CD4-positive, alpha-beta T cell treated with Interleukin-12 subunit alpha and Interleukin-12 subunit beta, for 1 hour (primary cell): ENCODE results near the gene RPS6KC1.
"Not testable (repeated sequence)": the region's sequence is repeated elsewhere in the genome, so short reads cannot be mapped to it uniquely, and the experiment has no call there.

Experiments used
- DNase-seq: peaks from one replicate; pipeline ENCODE4 v3.0.0-alpha.2; 2020

RPS6KC1 gene

GRCh38 chr1:213051127-213051880 lies at the start of gene RPS6KC1:
Gene RPS6KC1, plus strand, starts transcription at chr1:213051241. Its CDS starts 164 bp downstream, at chr1:213051405.
- DNase-seq: peak; percentile 82

GRCh38 chr1:213003256-213003655 lies 47.8 kb upstream of the RPS6KC1 start:
- no peak for DNase-seq

- no peak for DNase-seq
Observed at GRCh38 chr1:213008564-213008963, 42.5 kb upstream of the RPS6KC1 start.

- no peak for DNase-seq
Observed at GRCh38 chr1:213014642-213015041, 36.4 kb upstream of the RPS6KC1 start.

- peak; percentile 97 for DNase-seq
Observed at GRCh38 chr1:213015099-213016050, 35.7 kb upstream of the RPS6KC1 start, which contains the start of gene ANGEL2. Gene ANGEL2, minus strand, starts transcription at chr1:213015867. Its CDS starts 196 bp downstream, at chr1:213015671.

- no peak for DNase-seq
Observed at GRCh38 chr1:213017447-213018273, 33.4 kb upstream of the RPS6KC1 start.

GRCh38 chr1:213019450-213019849 lies 31.6 kb upstream of the RPS6KC1 start:
- no peak for DNase-seq

GRCh38 chr1:213020016-213020415 lies 31.0 kb upstream of the RPS6KC1 start:
- DNase-seq: no peak

- not testable (repeated sequence) for DNase-seq
Observed at GRCh38 chr1:213027024-213027423, 24.0 kb upstream of the RPS6KC1 start.

- DNase-seq: no peak
Observed at GRCh38 chr1:213032651-213033050, 18.4 kb upstream of the RPS6KC1 start.

GRCh38 chr1:213034713-213035112 lies 16.3 kb upstream of the RPS6KC1 start:
- DNase-seq: no peak

- DNase-seq: no peak
Observed at GRCh38 chr1:213035573-213035972, 15.5 kb upstream of the RPS6KC1 start.

- DNase-seq: no peak
Observed at GRCh38 chr1:213041443-213041842, 9.6 kb upstream of the RPS6KC1 start.

- not testable (repeated sequence) for DNase-seq
Observed at GRCh38 chr1:213045321-213046226, 5.5 kb upstream of the RPS6KC1 start.

- DNase-seq: no peak
Observed at GRCh38 chr1:213049232-213049631, 1.8 kb upstream of the RPS6KC1 start.

- no peak for DNase-seq
Observed at GRCh38 chr1:213050745-213051126, 305 bp upstream of the RPS6KC1 start.

- DNase-seq: no peak
Observed at GRCh38 chr1:213051881-213052202, 801 bp downstream of the RPS6KC1 start.

- no peak for DNase-seq
Observed at GRCh38 chr1:213053455-213053854, 2.4 kb downstream of the RPS6KC1 start.

GRCh38 chr1:213054142-213054541 lies 3.1 kb downstream of the RPS6KC1 start:
- DNase-seq: no peak

GRCh38 chr1:213054733-213055591 lies 3.9 kb downstream of the RPS6KC1 start:
- no peak for DNase-seq

- no peak for DNase-seq
Observed at GRCh38 chr1:213055767-213056166, 4.7 kb downstream of the RPS6KC1 start.
